Fibroblast of the aortic adventitia (primary cell): ENCODE measurements around the gene MYO1C. TPM values are rescaled to one million over a fixed set of nuclear protein-coding genes. Genes with fewer than 3 reads are reported as not detected.

Experiments
- DNase-seq: peaks from one replicate; pipeline ENCODE4 v3.0.0-alpha.2; 2010; ENCODE audit warnings: low read depth
- H3K4me3 ChIP-seq: 2 replicates; pipeline ENCODE4 v1.5.1; 2011; ENCODE audit warnings: low read depth, mild to moderate bottlenecking, control low read depth, low read length, moderate library complexity
- total RNA-seq: library from RNA; depleted of rRNA; stranded (reverse); fragments of >200 nt; gene quantifications from 2 replicates; pipeline ENCODE4 v1.2.3, GENCODE V29; 2012; ENCODE audit warnings: low replicate concordance
- TF ChIP-seq, protein P1 (sequence below): IDR thresholded peaks from 2 replicates; pipeline ENCODE4 v1.5.1; 2011; ENCODE audit warnings: mild to moderate bottlenecking, low read length, control low read depth, inconsistent platforms; ENCODE audit not compliant: insufficient read depth

MYO1C gene
- total RNA-seq, 1 donor = 139 TPM

DNA sequence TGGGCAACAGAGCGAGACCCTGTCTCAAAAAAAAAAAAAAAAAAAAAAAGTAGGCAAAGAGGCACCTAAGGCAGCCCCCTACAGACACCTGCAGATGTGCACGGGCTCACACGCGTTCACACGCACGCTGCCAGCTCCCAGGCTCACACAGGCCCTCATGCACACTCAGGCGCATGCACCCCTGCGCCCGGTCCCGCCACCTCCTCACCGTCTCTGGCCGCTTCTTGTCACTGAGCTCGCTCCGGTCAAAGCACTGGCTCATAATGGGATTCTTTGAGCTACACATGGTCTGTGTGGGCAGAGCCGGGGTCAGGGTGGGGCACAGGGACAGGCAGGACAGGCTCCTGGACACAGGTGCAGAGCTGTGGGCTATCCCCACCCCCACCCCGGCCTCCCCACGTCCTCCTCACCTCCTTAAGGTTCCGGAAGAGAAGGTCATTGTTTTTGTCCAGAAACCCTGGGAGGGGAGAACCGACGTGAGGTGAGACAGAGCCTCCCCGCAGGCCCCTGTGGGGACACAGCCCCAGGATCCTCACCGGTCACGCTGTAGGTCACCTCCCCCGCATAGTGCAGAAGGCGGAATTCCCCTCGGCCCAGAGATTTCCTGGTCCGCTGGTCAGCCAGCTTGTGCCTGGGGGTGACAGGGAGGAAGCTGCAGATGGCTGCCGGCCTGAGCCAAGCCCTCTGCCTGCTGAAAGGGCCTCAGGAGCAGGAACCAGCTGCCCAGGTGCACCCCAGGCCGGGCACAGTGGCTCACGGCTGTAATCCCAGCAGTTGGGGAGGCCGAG is 17.9 kb downstream of the MYO1C start:
- H3K4me3 ChIP-seq = no peak overlapping the region
- TF ChIP-seq, protein P1, sequence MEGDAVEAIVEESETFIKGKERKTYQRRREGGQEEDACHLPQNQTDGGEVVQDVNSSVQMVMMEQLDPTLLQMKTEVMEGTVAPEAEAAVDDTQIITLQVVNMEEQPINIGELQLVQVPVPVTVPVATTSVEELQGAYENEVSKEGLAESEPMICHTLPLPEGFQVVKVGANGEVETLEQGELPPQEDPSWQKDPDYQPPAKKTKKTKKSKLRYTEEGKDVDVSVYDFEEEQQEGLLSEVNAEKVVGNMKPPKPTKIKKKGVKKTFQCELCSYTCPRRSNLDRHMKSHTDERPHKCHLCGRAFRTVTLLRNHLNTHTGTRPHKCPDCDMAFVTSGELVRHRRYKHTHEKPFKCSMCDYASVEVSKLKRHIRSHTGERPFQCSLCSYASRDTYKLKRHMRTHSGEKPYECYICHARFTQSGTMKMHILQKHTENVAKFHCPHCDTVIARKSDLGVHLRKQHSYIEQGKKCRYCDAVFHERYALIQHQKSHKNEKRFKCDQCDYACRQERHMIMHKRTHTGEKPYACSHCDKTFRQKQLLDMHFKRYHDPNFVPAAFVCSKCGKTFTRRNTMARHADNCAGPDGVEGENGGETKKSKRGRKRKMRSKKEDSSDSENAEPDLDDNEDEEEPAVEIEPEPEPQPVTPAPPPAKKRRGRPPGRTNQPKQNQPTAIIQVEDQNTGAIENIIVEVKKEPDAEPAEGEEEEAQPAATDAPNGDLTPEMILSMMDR = no peak
- DNase-seq = no peak

DNA sequence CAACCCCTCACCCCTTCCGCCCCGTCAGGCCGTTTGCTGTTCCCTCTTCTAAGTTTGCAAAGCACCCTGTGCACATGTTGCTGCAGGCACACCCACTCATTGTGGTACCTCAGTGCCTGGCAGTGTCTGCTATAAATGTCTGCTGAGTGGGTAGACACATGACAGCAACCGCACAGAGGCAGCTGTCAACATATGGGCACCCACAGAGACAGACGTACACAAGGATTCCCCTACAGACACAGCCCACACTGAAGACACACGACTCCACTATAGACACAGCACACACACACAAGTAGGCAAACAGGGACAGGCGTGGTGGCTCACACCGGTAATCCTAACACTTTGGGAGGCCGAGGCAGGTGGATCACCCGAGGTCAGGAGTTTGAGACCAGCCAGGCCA is 18.6 kb downstream of the MYO1C start:
- TF ChIP-seq, protein P1 = no peak
- DNase-seq = no peak
- H3K4me3 ChIP-seq = no peak overlapping the region

DNA sequence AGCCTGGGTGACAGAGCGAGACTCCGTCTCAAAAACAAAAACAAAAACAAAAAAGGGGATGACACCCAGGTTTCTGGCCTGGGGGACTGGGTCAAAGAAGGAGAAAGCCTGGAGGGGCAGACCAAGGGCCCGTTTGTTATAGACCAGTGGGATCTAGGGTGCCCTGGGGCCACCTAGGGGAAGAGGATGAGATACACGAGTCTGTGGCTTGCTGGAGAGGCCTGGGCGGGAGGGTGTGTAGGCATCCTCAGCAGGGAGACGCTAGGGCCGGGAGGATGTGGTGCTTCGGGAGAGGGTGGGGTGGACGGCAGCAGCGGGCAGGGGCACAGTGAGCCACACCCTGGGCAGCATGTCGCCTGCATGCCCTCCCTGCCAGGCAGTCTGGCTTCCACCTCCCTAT is 19.3 kb downstream of the MYO1C start:
- no peak for DNase-seq
- TF ChIP-seq, protein P1 = no peak
- H3K4me3 ChIP-seq = no peak overlapping the region

- TF ChIP-seq, protein P1 = no peak
- H3K4me3 ChIP-seq = no peak overlapping the region
- no peak for DNase-seq
Observed at GRCh38 chr17:1471911-1472821, 20.3 kb downstream of the MYO1C start.

GRCh38 chr17:1471490-1471889 is 21.0 kb downstream of the MYO1C start:
- H3K4me3 ChIP-seq = no peak overlapping the region
- no peak for DNase-seq
- TF ChIP-seq, protein P1 = no peak

DNA sequence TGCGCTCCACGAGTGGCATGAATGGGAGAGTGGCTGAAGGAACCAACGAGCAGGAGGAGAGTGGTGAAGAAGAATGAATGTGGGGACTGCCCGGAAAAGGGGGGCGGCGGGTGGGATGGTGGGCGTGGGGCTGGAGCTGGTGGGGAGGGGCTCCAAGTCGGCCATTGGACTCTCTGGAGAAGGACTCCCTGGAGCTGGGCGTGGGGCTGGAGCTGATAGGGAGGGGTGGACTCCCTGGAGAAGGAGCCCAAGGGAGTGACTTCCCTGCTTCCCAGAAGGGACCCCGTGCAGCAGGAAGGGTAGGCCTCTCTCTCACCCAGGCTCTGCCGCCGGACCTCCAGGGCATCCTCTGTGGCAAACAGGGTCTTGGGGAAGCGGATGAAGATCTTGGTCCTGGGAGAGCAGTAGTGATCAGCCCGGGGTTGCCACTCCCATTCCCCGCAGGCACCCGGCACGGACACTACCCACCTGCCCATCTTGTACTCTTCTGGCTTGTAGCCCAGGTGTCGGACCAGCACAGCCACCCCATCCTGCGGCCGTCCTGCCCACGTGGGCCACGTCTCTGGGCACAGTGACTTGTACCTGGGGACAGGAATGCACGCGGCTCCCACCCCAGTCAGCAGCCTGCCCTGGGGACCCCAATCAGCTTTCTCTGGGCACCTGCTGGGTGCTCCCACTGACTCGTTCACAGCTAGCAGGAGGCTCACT is 21.6 kb downstream of the MYO1C start:
- H3K4me3 ChIP-seq = no peak overlapping the region
- no peak for DNase-seq
- TF ChIP-seq, protein P1 = no peak
